Left ventricle myocardium inferior (tissue), 1 donor: ENCODE data around the gene SHROOM4. TPM values are rescaled to one million over a fixed set of nuclear protein-coding genes. Genes with fewer than 3 reads are reported as not detected.
A peak's percentile ranks its signal among the peaks of the same experiment; 100 is the strongest.

Source experiments
- DNase-seq: peaks from one replicate; pipeline ENCODE4 v3.0.0-alpha.2; 2020
- H3K27ac ChIP-seq: fragments of 200-600 bp; replicated peaks from 2 replicates; pipeline ENCODE4 v1.8.0; 2021
- H3K27me3 ChIP-seq: fragments of 200-600 bp; 2 replicates; pipeline ENCODE4 v1.8.0; 2021; ENCODE audit warnings: low read depth
- H3K36me3 ChIP-seq: fragments of 200-600 bp; 2 replicates; pipeline ENCODE4 v1.8.0; 2021
- H3K4me1 ChIP-seq: fragments of 200-600 bp; 2 replicates; pipeline ENCODE4 v1.8.0; 2021
- H3K4me3 ChIP-seq: fragments of 200-600 bp; 2 replicates; pipeline ENCODE4 v1.8.0; 2021; ENCODE audit warnings: mild to moderate bottlenecking, moderate library complexity
- H3K9me3 ChIP-seq: fragments of 200-600 bp; replicated peaks from 2 replicates; pipeline ENCODE4 v1.8.0; 2021
- CTCF ChIP-seq: fragments of 200-600 bp; IDR thresholded peaks from 2 replicates; pipeline ENCODE4 v1.8.0; 2021; ENCODE audit warnings: antibody characterized with exemption, mild to moderate bottlenecking, borderline replicate concordance
- intact Hi-C: fragments of 100-400 bp; cut with micrococcal nuclease; formaldehyde crosslinking; loops from one replicate; pipeline ENCODE4 v1.11.0; 2022
- total RNA-seq: library from RNA; stranded (reverse); fragmentation: NEBNext Ultra II Directional; extraction: Animal tissue kit (Norgen Biotek cat#: 25700); gene quantifications from one replicate; pipeline ENCODE4 v1.2.1, GENCODE V29; 2021
- donor health status: DM: no; HTN: yes; CAD: no; lungs with severe emphysema.

Gene SHROOM4
- total RNA-seq, 1 donor from 2014 or later = 10.5 TPM

GRCh38 chrX:50677789-50678188 is 136.2 kb downstream of the SHROOM4 start:
- Histone ChIP-seq H3K4me3 (no peak overlapping the region), H3K27ac (peak overlapping the region; percentile 8), H3K9me3 (no peaks in the 10 kb centered on the region), H3K36me3 (no peaks in the 10 kb centered on the region), H3K4me1 (no peaks in the 10 kb centered on the region), H3K27me3 (no peaks in the 10 kb centered on the region)
- intact Hi-C loops = no loop called here
- TF ChIP-seq CTCF = no peak
- DNase-seq = no peak

GRCh38 chrX:50671661-50672060 is 142.3 kb downstream of the SHROOM4 start:
- peaks cover 8% of the 10 kb centered on the region for H3K4me1 ChIP-seq
- no peaks in the 10 kb centered on the region for H3K36me3 ChIP-seq
- H3K9me3 ChIP-seq = no peaks in the 10 kb centered on the region
- intact Hi-C loops = no loop called here
- no peak overlapping the region for H3K4me3 ChIP-seq
- no peak for DNase-seq
- TF ChIP-seq CTCF = no peak
- H3K27ac ChIP-seq = no peak overlapping the region
- no peaks in the 10 kb centered on the region for H3K27me3 ChIP-seq

- H3K4me1 ChIP-seq = peaks cover 8% of the 10 kb centered on the region
- H3K9me3 ChIP-seq = no peaks in the 10 kb centered on the region
- TF ChIP-seq CTCF = no peak
- no peaks in the 10 kb centered on the region for H3K27me3 ChIP-seq
- H3K4me3 ChIP-seq = no peak overlapping the region
- no peak for DNase-seq
- intact Hi-C loops = no loop called here
- H3K27ac ChIP-seq = no peak overlapping the region
- no peaks in the 10 kb centered on the region for H3K36me3 ChIP-seq
Observed at GRCh38 chrX:50668860-50669259, 145.1 kb downstream of the SHROOM4 start.

- H3K36me3 ChIP-seq = no peaks in the 10 kb centered on the region
- H3K4me3 ChIP-seq = no peak overlapping the region
- DNase-seq = no peak
- no peak for TF ChIP-seq CTCF
- peaks cover 22% of the 10 kb centered on the region for H3K4me1 ChIP-seq
- intact Hi-C loops = no loop called here
- H3K27ac ChIP-seq = peak overlapping the region; percentile 67
- H3K9me3 ChIP-seq = no peaks in the 10 kb centered on the region
- H3K27me3 ChIP-seq = no peaks in the 10 kb centered on the region
Observed at GRCh38 chrX:50648156-50648555, 165.8 kb downstream of the SHROOM4 start.

GRCh38 chrX:50644496-50644895 is 169.5 kb downstream of the SHROOM4 start:
- H3K27ac ChIP-seq = peak overlapping the region; percentile 68
- intact Hi-C loops = no loop called here
- H3K4me3 ChIP-seq = peak overlapping the region; percentile 35

More at GRCh38 chrX:50644496-50644895, 169.5 kb downstream of the SHROOM4 start:
- H3K27me3 ChIP-seq = no peaks in the 10 kb centered on the region
- H3K4me1 ChIP-seq = peaks cover 22% of the 10 kb centered on the region
- no peak for DNase-seq
- no peaks in the 10 kb centered on the region for H3K9me3 ChIP-seq
- no peak for TF ChIP-seq CTCF
- H3K36me3 ChIP-seq = no peaks in the 10 kb centered on the region
